NCI-H226 (cell line): ENCODE results near the gene ABCC5.
"Not testable (repeated sequence)": the region's sequence is repeated elsewhere in the genome, so short reads cannot be mapped to it uniquely, and the experiment has no call there.

Source experiments
- DNase-seq: peaks from one replicate; pipeline ENCODE4 v3.0.0-alpha.2; 2015

The ABCC5 gene

DNA sequence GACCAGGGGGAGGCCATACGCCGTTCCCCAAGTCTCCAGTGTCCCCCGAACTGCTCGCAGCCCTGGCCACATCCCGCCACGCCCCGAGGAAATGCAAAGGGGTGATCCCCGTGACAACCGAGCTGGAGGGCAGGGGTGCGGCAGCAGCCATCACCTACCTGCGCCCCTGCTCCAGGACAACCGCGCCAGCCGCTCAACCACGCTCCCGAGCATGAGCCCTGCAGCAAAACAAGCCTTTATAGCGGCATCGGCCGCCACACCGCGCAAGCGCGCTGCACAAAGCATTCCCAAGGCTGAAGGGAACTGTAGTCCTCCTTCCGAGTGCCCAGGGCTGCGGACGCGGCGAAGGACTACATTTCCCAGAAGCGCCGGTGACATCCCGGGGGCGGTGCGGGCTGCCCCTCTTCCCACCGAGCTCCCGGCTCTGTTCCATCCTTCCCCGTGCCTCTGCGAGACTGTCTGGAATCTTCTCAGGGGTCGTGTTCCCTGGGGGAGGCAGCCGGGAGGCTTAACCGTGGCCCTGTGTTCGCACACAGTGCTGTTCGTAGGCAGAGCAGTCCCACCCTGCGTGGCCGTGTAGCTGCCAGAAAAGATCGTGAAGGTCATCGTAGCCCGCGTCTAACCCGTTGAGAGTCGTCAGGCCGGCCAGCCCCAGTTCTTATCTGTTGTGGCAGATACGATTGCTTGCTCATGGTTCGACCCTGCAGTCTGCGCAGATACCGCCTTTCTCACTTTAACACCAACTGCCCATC is at the start of gene ABCC5:
Gene ABCC5, minus strand, starts transcription at position 213 of the 752 bp plus-strand sequence. CDS start 3,492 bp downstream, outside the sequence.
- peak; percentile 93 for DNase-seq

DNA sequence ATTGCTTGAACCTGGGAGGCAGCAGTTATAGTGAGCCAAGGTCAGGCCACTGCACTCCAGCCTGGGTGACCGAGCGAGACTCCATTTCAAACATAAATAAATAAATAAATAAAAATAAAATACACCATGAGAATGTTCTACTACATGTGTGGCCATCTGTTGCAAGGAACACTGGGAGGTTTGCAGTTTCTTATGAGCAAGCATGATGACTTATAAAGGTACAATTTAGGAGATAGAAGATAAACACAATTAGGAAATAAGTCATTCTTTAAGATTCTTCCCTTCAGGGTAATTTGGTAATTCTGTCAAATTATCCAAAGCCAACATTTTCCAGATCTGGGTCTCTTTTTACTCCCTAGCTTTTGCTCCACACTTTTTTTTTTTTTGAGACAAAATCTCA is 48.5 kb upstream of the ABCC5 start:
- DNase-seq = no peak

- DNase-seq = no peak
Observed at GRCh38 chr3:184062637-184063036, 45.0 kb upstream of the ABCC5 start.

- no peak for DNase-seq
Observed at GRCh38 chr3:184059424-184059823, 41.7 kb upstream of the ABCC5 start.

DNA sequence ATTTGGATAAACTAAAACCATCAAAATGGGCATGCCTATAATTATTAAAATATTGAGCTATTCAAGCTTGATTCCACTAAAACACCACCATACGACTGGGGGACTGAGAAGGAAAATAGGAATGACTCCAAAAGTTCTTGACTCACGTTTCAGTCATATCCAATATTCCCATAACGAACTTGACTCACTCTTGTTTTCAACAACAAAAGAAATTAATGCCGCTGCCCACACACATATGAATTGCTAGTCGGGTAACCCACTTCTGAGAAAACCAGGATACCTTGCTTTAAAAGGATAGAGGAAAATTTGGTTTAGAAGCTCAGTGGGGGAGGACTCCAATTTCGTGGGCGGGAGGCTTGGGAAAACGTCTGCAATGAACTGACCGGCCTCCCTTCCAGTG is 40.3 kb upstream of the ABCC5 start:
- DNase-seq = no peak

GRCh38 chr3:184052767-184053166 is 35.1 kb upstream of the ABCC5 start, which contains the start of gene HTR3C:
Gene HTR3C (plus strand): TSS chr3:184053047. CDS start chr3:184053081, 34 bp downstream.
- DNase-seq = no peak

DNA sequence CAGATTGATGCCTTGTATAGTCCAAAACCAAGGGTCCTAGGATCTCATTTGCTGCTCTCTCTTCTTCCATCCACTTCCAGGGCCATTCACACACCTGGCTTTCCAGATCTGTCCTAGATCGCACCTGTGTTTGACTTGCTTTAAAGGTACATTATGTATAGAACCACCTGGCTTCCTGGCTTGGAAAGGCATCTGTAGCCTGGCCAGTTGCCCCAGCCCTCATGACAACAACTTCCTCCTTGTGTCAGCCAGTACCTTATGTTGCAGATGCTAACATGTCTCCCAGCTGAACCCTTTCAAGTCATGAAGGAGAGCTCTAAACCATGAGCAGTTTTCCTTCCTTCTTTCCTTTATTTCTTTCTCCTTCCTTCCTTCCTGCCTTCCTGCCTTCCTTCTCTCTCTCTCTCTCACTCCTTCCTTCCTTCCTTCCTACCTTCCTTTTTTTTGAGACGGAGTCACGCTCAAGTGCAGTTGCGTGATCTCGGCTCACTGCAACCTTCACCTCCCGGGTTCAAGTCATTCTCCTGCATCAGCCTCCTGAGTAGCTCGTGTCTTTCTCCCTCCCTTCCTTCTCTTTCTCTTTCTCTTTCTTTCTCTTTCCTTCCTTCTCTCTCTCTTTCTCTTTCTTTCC is 32.6 kb upstream of the ABCC5 start:
- no peak for DNase-seq

DNA sequence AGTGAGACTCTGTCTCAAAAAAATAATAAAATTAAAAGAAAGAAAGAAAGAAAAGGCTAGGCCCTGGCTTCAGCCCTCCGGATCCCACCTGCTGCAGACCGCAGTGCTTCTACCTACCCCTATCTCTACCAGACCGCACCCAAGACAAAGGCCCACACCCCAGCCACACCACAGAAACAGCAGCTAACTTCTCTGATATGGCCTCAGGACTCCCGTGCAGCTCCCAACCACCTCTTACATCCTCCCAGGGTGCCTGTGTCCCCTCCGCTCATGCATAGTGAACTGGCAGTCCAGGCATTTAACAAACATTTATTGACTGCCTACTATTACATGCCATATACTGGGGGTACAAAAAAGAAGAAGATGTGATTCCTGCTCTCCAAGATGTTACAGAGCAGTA is 28.3 kb upstream of the ABCC5 start:
- no peak for DNase-seq

- DNase-seq = no peak
Observed at GRCh38 chr3:184042617-184043016, 24.9 kb upstream of the ABCC5 start.

- DNase-seq = peak; percentile 38
Observed at GRCh38 chr3:184040010-184040409, 22.3 kb upstream of the ABCC5 start.

DNA sequence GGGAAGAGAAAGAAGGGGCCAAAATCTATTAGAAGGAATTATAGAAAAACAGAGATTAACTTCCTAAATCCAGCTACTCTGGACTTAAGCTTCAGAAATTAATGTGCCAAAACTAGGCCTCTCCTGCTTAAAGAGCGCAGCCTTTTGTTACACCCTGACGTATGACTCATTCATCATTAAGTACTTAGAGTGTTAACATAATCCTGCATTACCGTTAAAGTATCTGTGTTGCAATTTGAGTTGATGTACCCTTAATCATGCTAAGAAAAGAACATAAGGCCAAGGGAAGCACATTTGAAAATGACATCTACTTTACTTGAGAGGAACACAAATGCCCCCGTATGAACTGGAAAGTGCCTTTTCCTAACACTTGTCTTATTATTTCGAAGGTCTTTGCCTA is 21.7 kb upstream of the ABCC5 start:
- DNase-seq = no peak

DNA sequence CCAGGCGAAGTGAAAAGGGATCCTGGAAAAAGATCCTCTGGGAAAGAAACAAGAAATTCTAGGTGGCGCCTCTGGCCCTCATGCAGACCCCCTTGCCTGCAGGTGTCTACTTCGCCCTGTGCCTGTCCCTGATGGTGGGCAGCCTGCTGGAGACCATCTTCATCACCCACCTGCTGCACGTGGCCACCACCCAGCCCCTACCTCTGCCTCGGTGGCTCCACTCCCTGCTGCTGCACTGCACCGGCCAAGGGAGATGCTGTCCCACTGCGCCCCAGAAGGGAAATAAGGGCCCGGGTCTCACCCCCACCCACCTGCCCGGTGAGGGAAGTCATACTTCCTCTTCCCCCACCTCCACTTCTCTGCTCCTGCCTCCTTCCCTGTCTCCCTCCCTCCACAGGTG is 20.6 kb upstream of the ABCC5 start:
- DNase-seq = not testable (repeated sequence)

DNA sequence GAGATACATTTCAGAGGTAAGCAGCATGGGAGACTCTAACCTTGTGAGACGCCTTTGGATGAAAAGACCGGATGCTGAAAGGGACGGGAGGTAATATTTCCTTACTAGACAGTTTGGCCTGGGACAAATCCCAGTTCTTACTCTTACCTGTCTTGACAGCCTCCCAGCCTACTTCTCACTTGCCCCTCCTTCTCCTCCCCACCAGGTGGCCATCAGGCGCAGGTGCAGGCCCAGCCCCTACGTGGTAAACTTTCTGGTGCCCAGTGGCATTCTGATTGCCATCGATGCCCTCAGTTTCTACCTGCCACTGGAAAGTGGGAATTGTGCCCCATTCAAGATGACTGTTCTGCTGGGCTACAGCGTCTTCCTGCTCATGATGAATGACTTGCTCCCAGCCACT is 20.1 kb upstream of the ABCC5 start:
- no peak for DNase-seq

DNA sequence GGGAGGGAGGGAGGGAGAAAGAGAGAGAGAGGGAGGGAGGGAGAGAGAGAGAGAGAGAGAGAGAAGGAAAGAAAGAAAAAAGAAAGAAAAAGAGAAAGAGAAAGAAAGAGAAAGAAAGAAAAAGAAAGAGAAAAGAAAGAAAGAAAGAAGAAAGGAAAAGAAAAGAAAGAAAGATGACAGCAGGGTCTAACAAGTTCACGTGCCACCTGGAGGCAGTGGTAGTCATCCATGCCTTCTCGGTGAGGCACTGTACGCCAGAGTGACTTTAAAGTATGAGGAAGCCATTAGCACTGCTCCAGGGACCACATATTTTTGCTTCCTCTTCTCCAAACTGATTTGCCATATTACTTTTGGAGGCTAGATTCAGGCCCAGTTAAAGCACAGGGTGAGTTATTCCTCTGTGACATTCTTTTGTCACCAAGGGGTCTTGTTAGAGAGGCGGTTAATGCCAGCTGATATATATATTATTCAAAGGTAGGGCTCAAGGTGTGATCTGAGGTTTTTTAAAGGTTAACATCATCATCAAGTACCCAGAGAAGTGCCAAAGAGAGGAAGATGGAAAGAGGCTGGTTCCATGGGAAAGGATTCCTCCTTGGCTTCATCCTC is 13.6 kb upstream of the ABCC5 start, which contains the start of gene HTR3D:
Gene HTR3D, plus strand, starts transcription at position 556 of the 606 bp plus-strand sequence. Its CDS starts 0 bp downstream, at position 556.
- no peak for DNase-seq

DNA sequence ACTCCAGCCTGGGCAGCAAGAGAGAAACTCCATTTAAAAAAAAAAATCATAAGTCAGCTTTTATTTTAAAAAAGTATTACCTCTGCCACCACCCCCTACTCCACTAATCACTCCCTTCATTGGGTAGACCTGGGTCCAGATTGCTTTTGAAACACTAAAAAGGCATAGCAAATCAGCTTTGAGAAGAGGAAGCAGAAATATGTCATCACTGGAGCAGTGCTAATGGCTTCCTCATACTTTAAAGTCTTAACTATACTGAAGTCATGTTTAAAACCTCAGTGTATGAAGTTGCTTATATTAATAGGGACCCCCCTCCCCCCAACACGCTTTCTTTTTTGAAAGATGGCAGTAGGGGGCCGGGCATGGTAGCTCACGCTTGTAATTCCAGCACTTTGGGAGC is 12.9 kb upstream of the ABCC5 start:
- no peak for DNase-seq

GRCh38 chr3:184029443-184029842 is 11.8 kb upstream of the ABCC5 start:
- no peak for DNase-seq

GRCh38 chr3:184028275-184028890 is 10.7 kb upstream of the ABCC5 start:
- DNase-seq = not testable (repeated sequence)

GRCh38 chr3:184025256-184025655 is 7.6 kb upstream of the ABCC5 start:
- DNase-seq = not testable (repeated sequence)

- no peak for DNase-seq
Observed at GRCh38 chr3:184022323-184022722, 4.6 kb upstream of the ABCC5 start.

GRCh38 chr3:184018424-184018973 is 815 bp upstream of the ABCC5 start:
- no peak for DNase-seq

GRCh38 chr3:184016811-184017671 is 643 bp downstream of the ABCC5 start:
- peak; percentile 25 for DNase-seq

DNA sequence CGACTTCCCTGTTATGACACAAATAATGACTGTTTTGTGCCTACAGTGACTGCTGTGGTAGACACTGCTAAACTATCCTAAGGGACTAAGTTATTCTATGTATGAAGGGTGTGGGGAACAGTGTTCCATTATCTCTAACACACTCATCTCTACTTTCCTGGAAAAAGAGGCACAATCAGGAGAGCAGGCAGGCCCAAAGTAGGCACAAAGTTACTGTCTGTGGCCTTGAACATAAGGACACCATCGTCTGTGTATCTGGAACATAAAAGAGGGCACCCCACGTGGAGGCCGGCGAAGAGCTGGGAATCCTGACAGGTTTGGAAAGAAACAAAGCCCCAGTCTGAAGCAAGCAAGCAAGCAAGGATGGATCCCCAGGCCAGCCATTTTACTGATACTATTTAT is 1.5 kb downstream of the ABCC5 start:
- no peak for DNase-seq
